Upper lobe of right lung (tissue), 1 donor: ENCODE data around the gene SIK3. TPM values are rescaled to one million over a fixed set of nuclear protein-coding genes. Genes with fewer than 3 reads are reported as not detected.

Experiments
- ATAC-seq: fragments of 200-7000 bp; cut with Tn5 transposase; one replicate; pipeline ENCODE4 v1.9.1; 2020; ENCODE audit warnings: mild to moderate bottlenecking, moderate library complexity
- DNase-seq: peaks from one replicate; pipeline ENCODE4 v3.0.0-alpha.2; 2020
- H3K27ac ChIP-seq: fragments of 200-600 bp; one replicate; pipeline ENCODE4 v1.8.0; 2022
- H3K27me3 ChIP-seq: fragments of 200-600 bp; one replicate; pipeline ENCODE4 v1.8.0; 2022; ENCODE audit warnings: mild to moderate bottlenecking
- H3K36me3 ChIP-seq: fragments of 200-600 bp; one replicate; pipeline ENCODE4 v1.8.0; 2022
- H3K4me1 ChIP-seq: fragments of 200-600 bp; one replicate; pipeline ENCODE4 v1.8.0; 2022
- H3K4me3 ChIP-seq: fragments of 200-600 bp; one replicate; pipeline ENCODE4 v1.8.0; 2022; ENCODE audit warnings: mild to moderate bottlenecking
- H3K9me3 ChIP-seq: fragments of 200-600 bp; one replicate; pipeline ENCODE4 v1.8.0; 2022
- intact Hi-C: fragments of 100-400 bp; cut with DNase I; formaldehyde crosslinking; loops from one replicate; pipeline ENCODE4 v1.11.0; 2022
- total RNA-seq: library from RNA; stranded (reverse); fragmentation: NEBNext Ultra II Directional; extraction: Animal tissue kit (Norgen Biotek cat#: 25700); gene quantifications from one replicate; pipeline ENCODE4 v1.2.1, GENCODE V29; 2021
- TF ChIP-seq, protein P1 (sequence below): fragments of 200-600 bp; IDR thresholded peaks from one replicate; pipeline ENCODE4 v1.8.0; 2022; ENCODE audit warnings: antibody characterized with exemption
- donor health status: DM: no; HTN: yes; CAD: no; lungs with severe emphysema.

SIK3 gene
- total RNA-seq, 1 donor from 2014 or later = 37.1 TPM

DNA sequence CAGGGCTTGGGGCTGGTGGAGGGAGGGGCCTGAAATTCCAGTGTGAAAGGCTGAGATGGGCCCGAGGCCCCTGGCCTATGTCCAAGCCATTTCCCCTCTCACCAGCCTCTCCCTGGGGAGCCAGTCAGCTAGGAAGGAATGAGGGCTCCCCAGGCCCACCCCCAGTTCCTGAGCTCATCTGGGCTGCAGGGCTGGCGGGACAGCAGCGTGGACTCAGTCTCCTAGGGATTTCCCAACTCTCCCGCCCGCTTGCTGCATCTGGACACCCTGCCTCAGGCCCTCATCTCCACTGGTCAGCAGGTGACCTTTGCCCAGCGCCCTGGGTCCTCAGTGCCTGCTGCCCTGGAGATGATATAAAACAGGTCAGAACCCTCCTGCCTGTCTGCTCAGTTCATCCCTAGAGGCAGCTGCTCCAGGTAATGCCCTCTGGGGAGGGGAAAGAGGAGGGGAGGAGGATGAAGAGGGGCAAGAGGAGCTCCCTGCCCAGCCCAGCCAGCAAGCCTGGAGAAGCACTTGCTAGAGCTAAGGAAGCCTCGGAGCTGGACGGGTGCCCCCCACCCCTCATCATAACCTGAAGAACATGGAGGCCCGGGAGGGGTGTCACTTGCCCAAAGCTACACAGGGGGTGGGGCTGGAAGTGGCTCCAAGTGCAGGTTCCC, 268.6 kb downstream of the SIK3 start, which contains the start of gene APOC3:
APOC3 (plus strand) TSS at position 383 of the 659 bp plus-strand sequence. CDS start 676 bp downstream, outside the sequence.
- TF ChIP-seq, protein P1, sequence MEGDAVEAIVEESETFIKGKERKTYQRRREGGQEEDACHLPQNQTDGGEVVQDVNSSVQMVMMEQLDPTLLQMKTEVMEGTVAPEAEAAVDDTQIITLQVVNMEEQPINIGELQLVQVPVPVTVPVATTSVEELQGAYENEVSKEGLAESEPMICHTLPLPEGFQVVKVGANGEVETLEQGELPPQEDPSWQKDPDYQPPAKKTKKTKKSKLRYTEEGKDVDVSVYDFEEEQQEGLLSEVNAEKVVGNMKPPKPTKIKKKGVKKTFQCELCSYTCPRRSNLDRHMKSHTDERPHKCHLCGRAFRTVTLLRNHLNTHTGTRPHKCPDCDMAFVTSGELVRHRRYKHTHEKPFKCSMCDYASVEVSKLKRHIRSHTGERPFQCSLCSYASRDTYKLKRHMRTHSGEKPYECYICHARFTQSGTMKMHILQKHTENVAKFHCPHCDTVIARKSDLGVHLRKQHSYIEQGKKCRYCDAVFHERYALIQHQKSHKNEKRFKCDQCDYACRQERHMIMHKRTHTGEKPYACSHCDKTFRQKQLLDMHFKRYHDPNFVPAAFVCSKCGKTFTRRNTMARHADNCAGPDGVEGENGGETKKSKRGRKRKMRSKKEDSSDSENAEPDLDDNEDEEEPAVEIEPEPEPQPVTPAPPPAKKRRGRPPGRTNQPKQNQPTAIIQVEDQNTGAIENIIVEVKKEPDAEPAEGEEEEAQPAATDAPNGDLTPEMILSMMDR = no peak
- intact Hi-C loops = no loop called here
- DNase-seq (no peak), ATAC-seq (no peak)
- peaks cover 6% of the 10 kb centered on the region for H3K4me1 ChIP-seq
- H3K27me3 ChIP-seq = no peaks in the 10 kb centered on the region
- no peak within 1 kb of the TSS for H3K4me3 ChIP-seq
- no peak within 1 kb of the TSS for H3K27ac ChIP-seq
- no peaks in the 10 kb centered on the region for H3K9me3 ChIP-seq
- no peaks in the 10 kb centered on the region for H3K36me3 ChIP-seq

DNA sequence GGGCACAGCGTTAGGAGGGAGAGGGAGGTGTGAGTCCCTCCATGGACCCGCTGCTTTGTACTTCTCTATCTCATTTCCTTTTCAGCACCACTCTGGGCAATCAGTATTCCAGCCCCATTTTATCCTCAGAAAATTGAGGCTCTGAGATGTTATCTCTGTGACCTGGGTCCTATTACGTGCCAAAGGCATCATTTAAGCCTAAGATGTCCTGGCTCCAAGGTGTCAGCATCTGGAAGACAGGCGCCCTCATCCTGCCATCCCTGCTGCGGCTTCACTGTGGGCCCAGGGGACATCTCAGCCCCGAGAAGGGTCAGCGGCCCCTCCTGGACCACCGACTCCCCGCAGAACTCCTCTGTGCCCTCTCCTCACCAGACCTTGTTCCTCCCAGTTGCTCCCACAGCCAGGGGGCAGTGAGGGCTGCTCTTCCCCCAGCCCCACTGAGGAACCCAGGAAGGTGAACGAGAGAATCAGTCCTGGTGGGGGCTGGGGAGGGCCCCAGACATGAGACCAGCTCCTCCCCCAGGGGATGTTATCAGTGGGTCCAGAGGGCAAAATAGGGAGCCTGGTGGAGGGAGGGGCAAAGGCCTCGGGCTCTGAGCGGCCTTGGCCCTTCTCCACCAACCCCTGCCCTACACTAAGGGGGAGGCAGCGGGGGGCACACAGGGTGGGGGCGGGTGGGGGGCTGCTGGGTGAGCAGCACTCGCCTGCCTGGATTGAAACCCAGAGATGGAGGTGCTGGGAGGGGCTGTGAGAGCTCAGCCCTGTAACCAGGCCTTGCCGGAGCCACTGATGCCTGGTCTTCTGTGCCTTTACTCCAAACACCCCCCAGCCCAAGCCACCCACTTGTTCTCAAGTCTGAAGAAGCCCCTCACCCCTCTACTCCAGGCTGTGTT, 269.4 kb downstream of the SIK3 start:
- Histone ChIP-seq H3K27ac (no peak overlapping the region), H3K27me3 (no peaks in the 10 kb centered on the region), H3K36me3 (no peaks in the 10 kb centered on the region), H3K9me3 (no peaks in the 10 kb centered on the region), H3K4me3 (no peak overlapping the region), H3K4me1 (no peaks in the 10 kb centered on the region)
- no peak for DNase-seq
- intact Hi-C loops = no loop called here
- TF ChIP-seq, protein P1 = no peak
- ATAC-seq = no peak

DNA sequence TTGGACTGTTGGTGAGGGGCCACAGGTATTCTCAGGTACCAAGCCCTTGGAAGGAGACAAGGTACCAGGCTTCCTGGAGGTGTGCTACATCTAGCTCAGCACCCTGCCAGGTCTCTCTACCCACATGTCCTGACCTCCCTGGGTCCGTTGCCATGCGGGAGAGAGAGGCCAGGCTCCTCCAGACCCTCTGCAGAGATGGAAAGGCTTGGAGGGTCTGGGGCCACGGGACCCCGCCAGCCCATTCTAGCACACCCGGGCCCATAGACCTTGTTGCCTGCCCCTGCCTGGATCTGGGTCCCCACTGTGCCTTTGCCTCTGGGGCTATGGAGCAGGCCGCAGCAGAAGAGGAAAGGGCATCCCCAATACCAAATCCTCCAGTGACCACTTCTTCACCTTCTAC, 270.8 kb downstream of the SIK3 start:
- H3K4me3 ChIP-seq = no peak overlapping the region
- no peak for ATAC-seq
- H3K36me3 ChIP-seq = no peaks in the 10 kb centered on the region
- intact Hi-C loops = no loop called here
- DNase-seq = peak; percentile 45
- no peak overlapping the region for H3K27ac ChIP-seq
- H3K27me3 ChIP-seq = no peaks in the 10 kb centered on the region
- no peaks in the 10 kb centered on the region for H3K9me3 ChIP-seq
- no peaks in the 10 kb centered on the region for H3K4me1 ChIP-seq
- TF ChIP-seq, protein P1 = no peak

DNA sequence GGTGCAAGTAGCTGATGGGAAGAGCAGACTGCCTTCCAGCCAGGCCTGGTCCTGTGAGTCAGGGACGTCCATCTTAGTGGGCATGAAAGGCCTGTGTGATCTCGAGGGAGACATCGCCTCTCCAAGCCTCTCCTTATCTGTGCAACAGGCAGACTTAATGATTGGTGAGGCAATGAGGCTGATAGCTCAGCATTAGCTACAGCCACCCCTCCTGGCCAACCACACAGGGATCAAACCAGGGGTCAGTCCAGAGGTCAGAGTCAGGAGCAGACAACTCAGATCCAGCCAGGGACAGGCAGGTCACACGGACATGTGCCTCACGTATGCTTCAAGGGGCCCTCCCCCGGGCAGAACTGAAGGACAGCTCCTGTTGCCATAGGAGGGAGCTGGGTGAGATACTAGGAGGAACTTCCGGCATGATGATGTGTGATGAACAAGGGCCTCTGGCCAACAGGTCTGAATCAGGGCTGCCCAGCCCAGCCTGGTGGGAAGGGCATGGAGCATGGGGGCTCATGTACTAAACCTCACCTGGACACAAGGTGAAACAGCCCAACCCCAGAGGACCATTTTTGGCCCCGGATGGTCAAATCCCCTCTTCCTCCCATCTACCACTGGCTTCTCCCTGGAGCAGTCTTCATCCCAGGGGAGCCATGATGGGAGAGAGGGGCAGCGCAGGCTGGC, 271.3 kb downstream of the SIK3 start:
- H3K9me3 ChIP-seq = no peaks in the 10 kb centered on the region
- no peaks in the 10 kb centered on the region for H3K4me1 ChIP-seq
- intact Hi-C loops = no loop called here
- TF ChIP-seq, protein P1 = no peak
- no peaks in the 10 kb centered on the region for H3K36me3 ChIP-seq
- DNase-seq (no peak), ATAC-seq (no peak)
- no peak overlapping the region for H3K4me3 ChIP-seq
- H3K27ac ChIP-seq = no peak overlapping the region
- no peaks in the 10 kb centered on the region for H3K27me3 ChIP-seq

DNA sequence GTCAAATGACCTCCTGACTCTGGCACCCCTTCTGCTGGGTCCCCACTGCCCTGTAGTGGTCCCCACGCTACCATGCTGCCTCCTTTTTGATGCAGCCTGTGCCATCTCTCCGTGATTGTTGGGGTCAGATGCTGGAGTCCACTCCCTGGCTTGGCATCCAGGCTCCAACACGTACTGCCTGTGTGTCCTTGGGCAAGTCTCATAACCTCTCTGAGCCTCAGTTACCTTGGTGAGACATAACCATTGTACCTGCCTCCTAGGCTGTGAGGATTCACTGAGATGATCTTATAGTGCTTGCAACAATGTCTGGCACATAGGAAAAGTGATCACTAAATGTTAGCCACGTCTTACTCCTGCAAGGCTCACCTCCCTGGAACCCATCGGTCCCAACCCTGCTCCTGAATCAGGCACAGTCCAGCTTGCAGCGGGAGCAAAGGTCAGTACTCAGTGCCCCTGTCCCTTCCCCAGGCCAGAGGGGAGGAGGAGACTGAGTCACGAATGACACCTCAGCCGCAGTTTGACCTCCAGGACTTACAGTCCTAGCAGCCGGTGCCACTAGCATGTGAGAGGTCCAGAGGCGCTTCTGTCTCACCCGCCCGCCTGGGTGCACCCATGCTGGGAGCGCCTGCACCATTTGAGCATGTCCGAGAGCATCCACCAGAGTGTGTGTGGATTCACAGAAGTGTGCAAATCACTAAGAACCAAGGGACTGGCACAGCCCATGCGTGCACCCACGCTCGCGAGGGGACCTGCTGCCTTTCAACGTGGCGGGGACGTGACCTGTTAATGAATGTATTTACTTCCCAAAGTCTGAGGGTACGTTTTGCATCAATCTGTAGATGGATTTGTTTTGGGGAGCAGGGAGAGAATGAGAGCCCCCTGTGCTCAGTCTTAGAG, 272.1 kb downstream of the SIK3 start:
- ATAC-seq = no peak
- H3K27ac ChIP-seq = no peak overlapping the region
- TF ChIP-seq, protein P1 = no peak
- no peaks in the 10 kb centered on the region for H3K36me3 ChIP-seq
- no peak for DNase-seq
- intact Hi-C loops = no loop called here
- H3K4me3 ChIP-seq = no peak overlapping the region
- H3K27me3 ChIP-seq = no peaks in the 10 kb centered on the region
- no peaks in the 10 kb centered on the region for H3K9me3 ChIP-seq
- no peaks in the 10 kb centered on the region for H3K4me1 ChIP-seq
